Measurements from ENCODE around the gene RELT.

- no peak for TF ChIP-seq POLR2A (IDR thresholded peaks at IDR 0.05)
- no peak for TF ChIP-seq POLR2AphosphoS5 (IDR thresholded peaks at IDR 0.05)
Measured at GRCh38 chr11:73399636-73400035, 23.4 kb downstream of the RELT start.

Measured in spleen (tissue), 3 donors.